Suprapubic skin (tissue), 4 donors: ENCODE results near the gene HDAC11. TPM values are rescaled to one million over a fixed set of nuclear protein-coding genes. Genes with fewer than 3 reads are reported as not detected.
"Not testable (repeated sequence)": the region's sequence is repeated elsewhere in the genome, so short reads cannot be mapped to it uniquely, and the experiment has no call there.

Source experiments
- DNase-seq, 2 donors: peaks; one replicate each; pipeline ENCODE4 v3.0.0-alpha.2; 2019; ENCODE audit warnings: low spot score in 2 of 2
- H3K27ac ChIP-seq: fragments of 200-600 bp; sonication (generic); one replicate; pipeline ENCODE4 v1.5.1; 2019
- H3K27me3 ChIP-seq: fragments of 200-600 bp; sonication (generic); one replicate; pipeline ENCODE4 v1.5.1; 2019
- H3K36me3 ChIP-seq: fragments of 200-600 bp; sonication (generic); one replicate; pipeline ENCODE4 v1.5.1; 2019
- H3K4me1 ChIP-seq: fragments of 200-600 bp; sonication (generic); one replicate; pipeline ENCODE4 v1.5.1; 2019
- H3K4me3 ChIP-seq: fragments of 200-600 bp; sonication (generic); one replicate; pipeline ENCODE4 v1.5.1; 2019; ENCODE audit warnings: mild to moderate bottlenecking
- H3K9me3 ChIP-seq: fragments of 200-600 bp; sonication (generic); one replicate; pipeline ENCODE4 v1.5.1; 2019
- CTCF ChIP-seq, 2 donors: fragments of 200-600 bp in 1 of 2; fragments of 450-650 bp in 1 of 2; sonication (generic) in 1 of 2; IDR thresholded peaks; one replicate each; pipeline ENCODE4 v1.5.1; 2016 to 2019; ENCODE audit warnings: antibody characterized with exemption in 2 of 2, mild to moderate bottlenecking in 1 of 2, moderate library complexity in 1 of 2
- EP300 ChIP-seq: sonication (generic); formaldehyde crosslinking; IDR thresholded peaks from one replicate; pipeline ENCODE4 v1.6.1; 2017; ENCODE audit warnings: antibody characterized with exemption
- POLR2A ChIP-seq, 2 donors: fragments of 450-650 bp; IDR thresholded peaks; one replicate each; pipeline ENCODE4 v1.6.1; 2017; ENCODE audit warnings: antibody characterized with exemption in 2 of 2, mild to moderate bottlenecking in 2 of 2, moderate library complexity in 2 of 2
- POLR2AphosphoS5 ChIP-seq, 3 donors: sonication (generic); formaldehyde crosslinking; IDR thresholded peaks; one replicate each; pipeline ENCODE4 v1.6.1; 2017; ENCODE audit warnings: antibody characterized with exemption in 3 of 3
- WGBS: methylation state at CpG from one replicate; pipeline ENCODE4 v1.1.5; 2018; 5-methylcytosine and 5-hydroxymethylcytosine counted together
- total RNA-seq, 4 donors: library from RNA; depleted of rRNA; stranded (reverse); fragments of >200 nt; gene quantifications; one replicate each; pipeline ENCODE4 v1.1.0, GENCODE V29; 2016

The HDAC11 gene
- total RNA-seq, result 10 to 100 TPM; 16.7 to 28.3 (median 27.5) TPM

- TF ChIP-seq EP300 (no peak), CTCF (IDR thresholded peaks at IDR 0.05) (peak in 1 of 2 donors; percentile 31), POLR2AphosphoS5 (IDR thresholded peaks at IDR 0.05) (peak in 2 of 3 donors; percentile 54 to 65), POLR2A (IDR thresholded peaks at IDR 0.05) (peak in 1 of 2 donors; percentile 81)
- Histone ChIP-seq H3K27ac (peak within 1 kb of the TSS; percentile 89), H3K9me3 (no peaks in the 10 kb centered on the region), H3K4me3 (peak within 1 kb of the TSS; percentile 83), H3K4me1 (peaks cover 52% of the 10 kb centered on the region), H3K27me3 (no peaks in the 10 kb centered on the region), H3K36me3 (no peaks in the 10 kb centered on the region)
- 1% methylated on average over 14 of the region's 67 CpGs for WGBS
- DNase-seq, result peak; percentile 99
These were observed at the start of gene HDAC11 for GRCh38 chr3:13479582-13480339. HDAC11 (plus strand) TSS chr3:13480306; CDS start chr3:13480348, 42 bp downstream.

- not testable (repeated sequence) for H3K36me3 ChIP-seq, H3K9me3 ChIP-seq, H3K4me3 ChIP-seq, H3K27me3 ChIP-seq, H3K27ac ChIP-seq, H3K4me1 ChIP-seq, DNase-seq
- WGBS, result 91% methylated on average over 2 of the region's 2 CpGs
These were observed 49.7 kb upstream of the HDAC11 start for GRCh38 chr3:13430411-13430875.

GRCh38 chr3:13432093-13432492, 48.0 kb upstream of the HDAC11 start:
- TF ChIP-seq POLR2AphosphoS5 (IDR thresholded peaks at IDR 0.05) (no peak), CTCF (IDR thresholded peaks at IDR 0.05) (no peak), POLR2A (IDR thresholded peaks at IDR 0.05) (no peak), EP300 (no peak)
- Histone ChIP-seq H3K27me3 (no peaks in the 10 kb centered on the region), H3K27ac (no peak overlapping the region)

GRCh38 chr3:13433912-13434311, 46.2 kb upstream of the HDAC11 start:
- Histone ChIP-seq H3K4me1 (no peaks in the 10 kb centered on the region), H3K4me3 (no peak overlapping the region), H3K27ac (no peak overlapping the region), H3K36me3 (no peaks in the 10 kb centered on the region), H3K27me3 (no peaks in the 10 kb centered on the region), H3K9me3 (no peaks in the 10 kb centered on the region)
- 70% methylated on average over 5 of the region's 5 CpGs for WGBS
- DNase-seq, result no peak
- no peak for TF ChIP-seq EP300
- TF ChIP-seq POLR2AphosphoS5 (IDR thresholded peaks at IDR 0.05), result no peak
- no peak for TF ChIP-seq POLR2A (IDR thresholded peaks at IDR 0.05)

More at GRCh38 chr3:13432093-13432492, 48.0 kb upstream of the HDAC11 start:
- Histone ChIP-seq H3K36me3 (no peaks in the 10 kb centered on the region), H3K4me3 (no peak overlapping the region), H3K4me1 (no peaks in the 10 kb centered on the region), H3K9me3 (no peaks in the 10 kb centered on the region)
- whole genome bisulfite sequencing, result 90% methylated on average over 1 of the region's 1 CpG
- no peak for DNase-seq

- H3K27me3 ChIP-seq, H3K4me3 ChIP-seq, H3K36me3 ChIP-seq, H3K9me3 ChIP-seq, H3K4me1 ChIP-seq, H3K27ac ChIP-seq, DNase-seq: not testable (repeated sequence)
- WGBS, result 95% methylated on average over 4 of the region's 4 CpGs
These were observed 43.9 kb upstream of the HDAC11 start for GRCh38 chr3:13436213-13436612.

GRCh38 chr3:13440204-13440817, 39.8 kb upstream of the HDAC11 start:
- no peak for DNase-seq
- Histone ChIP-seq H3K4me1 (no peaks in the 10 kb centered on the region), H3K9me3 (no peaks in the 10 kb centered on the region), H3K27me3 (no peaks in the 10 kb centered on the region), H3K27ac (no peak overlapping the region), H3K4me3 (no peak overlapping the region), H3K36me3 (no peaks in the 10 kb centered on the region)
- 76% methylated on average over 4 of the region's 4 CpGs for WGBS
- no peak for TF ChIP-seq CTCF (IDR thresholded peaks at IDR 0.05)

- WGBS, result 83% methylated on average over 2 of the region's 2 CpGs
- DNase-seq, H3K27me3 ChIP-seq, H3K27ac ChIP-seq, H3K4me1 ChIP-seq, H3K9me3 ChIP-seq, H3K36me3 ChIP-seq, H3K4me3 ChIP-seq: not testable (repeated sequence)
These were observed 37.2 kb upstream of the HDAC11 start for GRCh38 chr3:13442882-13443281.
